ENCODE results near the gene POLR1H.

POLR1H gene

DNA sequence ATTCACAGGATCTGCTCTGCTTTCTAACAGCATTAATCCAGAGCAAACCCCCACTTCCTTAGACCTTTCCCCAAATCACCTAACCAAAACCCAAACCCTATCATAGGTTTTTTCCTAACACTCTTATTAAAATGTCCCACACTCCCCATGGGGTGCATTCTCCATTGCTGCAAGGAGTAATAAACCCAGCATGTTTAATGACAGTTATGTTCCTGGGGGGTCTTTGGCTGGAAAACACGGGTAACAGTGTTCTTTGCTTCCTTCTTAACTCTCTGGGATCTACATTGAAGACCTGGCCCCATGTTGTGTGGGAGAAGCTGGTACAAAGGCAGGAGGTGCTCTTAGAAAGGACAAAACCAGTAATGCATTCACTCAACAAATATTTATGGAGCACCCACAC, 35.8 kb downstream of the POLR1H start:
- DNase-seq = no peak
- Histone ChIP-seq H3K4me1 (no peaks in the 10 kb centered on the region), H3K36me3 (no peaks in the 10 kb centered on the region), H3K9me3 (no peaks in the 10 kb centered on the region), H3K27me3 (peaks cover 91% of the 10 kb centered on the region), H3K4me3 (ENCODE audit: low read depth, low read length) (no peak overlapping the region)
- TF ChIP-seq, protein P1, sequence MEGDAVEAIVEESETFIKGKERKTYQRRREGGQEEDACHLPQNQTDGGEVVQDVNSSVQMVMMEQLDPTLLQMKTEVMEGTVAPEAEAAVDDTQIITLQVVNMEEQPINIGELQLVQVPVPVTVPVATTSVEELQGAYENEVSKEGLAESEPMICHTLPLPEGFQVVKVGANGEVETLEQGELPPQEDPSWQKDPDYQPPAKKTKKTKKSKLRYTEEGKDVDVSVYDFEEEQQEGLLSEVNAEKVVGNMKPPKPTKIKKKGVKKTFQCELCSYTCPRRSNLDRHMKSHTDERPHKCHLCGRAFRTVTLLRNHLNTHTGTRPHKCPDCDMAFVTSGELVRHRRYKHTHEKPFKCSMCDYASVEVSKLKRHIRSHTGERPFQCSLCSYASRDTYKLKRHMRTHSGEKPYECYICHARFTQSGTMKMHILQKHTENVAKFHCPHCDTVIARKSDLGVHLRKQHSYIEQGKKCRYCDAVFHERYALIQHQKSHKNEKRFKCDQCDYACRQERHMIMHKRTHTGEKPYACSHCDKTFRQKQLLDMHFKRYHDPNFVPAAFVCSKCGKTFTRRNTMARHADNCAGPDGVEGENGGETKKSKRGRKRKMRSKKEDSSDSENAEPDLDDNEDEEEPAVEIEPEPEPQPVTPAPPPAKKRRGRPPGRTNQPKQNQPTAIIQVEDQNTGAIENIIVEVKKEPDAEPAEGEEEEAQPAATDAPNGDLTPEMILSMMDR (IDR thresholded peaks at IDR 0.05; ENCODE audit: low read depth, low read length) = no peak

DNA sequence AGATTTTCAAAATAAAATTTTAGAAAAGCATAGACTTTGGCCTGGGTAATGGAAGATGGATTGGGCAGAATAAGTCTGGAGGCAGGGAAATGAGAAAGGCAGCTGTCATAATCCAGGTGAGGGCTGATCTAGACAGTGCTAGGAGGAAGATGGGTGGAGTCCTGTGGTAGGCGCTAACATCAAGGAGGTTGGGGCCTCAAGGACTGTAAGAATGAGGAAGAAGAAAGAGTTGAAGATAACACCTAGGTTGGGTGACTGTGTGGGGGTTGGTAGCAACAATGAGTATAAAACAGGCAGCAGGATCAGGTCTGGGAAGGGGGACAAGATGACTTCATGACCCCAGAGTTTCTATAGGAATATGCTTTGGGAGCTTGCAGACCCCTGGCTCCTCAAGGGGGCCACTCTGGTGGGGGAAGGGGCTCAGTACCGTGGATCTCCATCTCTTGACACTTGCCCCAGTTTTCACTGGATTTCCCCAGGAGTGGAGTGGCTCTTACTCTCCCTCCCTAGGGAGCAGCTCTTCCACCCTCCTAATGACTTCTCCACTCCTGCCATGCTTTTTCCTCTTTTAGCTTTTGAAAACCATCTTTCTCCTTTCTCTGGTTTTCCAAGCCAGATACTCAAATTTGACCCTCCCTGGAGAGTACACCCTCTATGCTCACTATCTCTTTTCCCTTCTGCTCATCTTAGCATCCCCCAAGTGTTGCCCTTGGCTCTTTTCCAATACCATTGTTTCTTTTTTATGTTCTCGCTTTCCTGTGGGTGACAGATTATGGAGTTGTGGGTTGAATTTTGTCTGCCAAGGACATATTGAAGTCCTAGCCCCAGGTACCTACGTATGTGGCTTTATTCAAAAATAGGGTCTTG, 37.1 kb downstream of the POLR1H start:
- H3K27me3 ChIP-seq = peaks cover 83% of the 10 kb centered on the region

DNA sequence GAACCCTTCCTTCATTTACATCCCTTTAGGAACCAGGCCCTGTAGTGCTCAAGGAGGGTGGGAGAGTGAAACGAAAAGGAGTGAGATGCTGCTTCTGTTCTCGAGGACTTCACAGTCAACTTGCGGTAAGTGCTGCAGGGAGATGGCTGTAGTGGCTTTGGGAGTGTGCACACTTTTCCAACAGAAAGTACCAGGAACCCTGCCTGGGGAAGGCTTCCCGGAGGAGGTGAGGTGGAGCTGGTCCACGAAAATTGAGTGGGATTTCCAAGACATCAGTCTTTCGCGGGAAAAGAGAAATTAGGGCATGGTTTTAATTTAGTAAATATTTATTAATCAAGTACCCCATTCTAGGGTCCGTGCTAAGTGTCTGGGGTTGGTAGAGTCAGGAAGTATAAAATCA, 39.1 kb downstream of the POLR1H start:
- TF ChIP-seq, protein P1 (IDR thresholded peaks at IDR 0.05; ENCODE audit: low read depth, low read length) = no peak
- H3K9me3 ChIP-seq = no peaks in the 10 kb centered on the region
- peaks cover 82% of the 10 kb centered on the region for H3K27me3 ChIP-seq
- DNase-seq = no peak
- no peaks in the 10 kb centered on the region for H3K36me3 ChIP-seq
- no peak overlapping the region for H3K4me3 ChIP-seq (ENCODE audit: low read depth, low read length)
- peaks cover 4% of the 10 kb centered on the region; the same call in 1 of the 2 replicates for H3K4me1 ChIP-seq

More for the DNA sequence above, 37.1 kb downstream of the POLR1H start:
- no peaks in the 10 kb centered on the region for H3K4me1 ChIP-seq
- H3K36me3 ChIP-seq = no peaks in the 10 kb centered on the region
- TF ChIP-seq, protein P1 (IDR thresholded peaks at IDR 0.05; ENCODE audit: low read depth, low read length) = no peak
- no peaks in the 10 kb centered on the region for H3K9me3 ChIP-seq
- H3K4me3 ChIP-seq (ENCODE audit: low read depth, low read length) = no peak overlapping the region
- no peak for DNase-seq

DNA sequence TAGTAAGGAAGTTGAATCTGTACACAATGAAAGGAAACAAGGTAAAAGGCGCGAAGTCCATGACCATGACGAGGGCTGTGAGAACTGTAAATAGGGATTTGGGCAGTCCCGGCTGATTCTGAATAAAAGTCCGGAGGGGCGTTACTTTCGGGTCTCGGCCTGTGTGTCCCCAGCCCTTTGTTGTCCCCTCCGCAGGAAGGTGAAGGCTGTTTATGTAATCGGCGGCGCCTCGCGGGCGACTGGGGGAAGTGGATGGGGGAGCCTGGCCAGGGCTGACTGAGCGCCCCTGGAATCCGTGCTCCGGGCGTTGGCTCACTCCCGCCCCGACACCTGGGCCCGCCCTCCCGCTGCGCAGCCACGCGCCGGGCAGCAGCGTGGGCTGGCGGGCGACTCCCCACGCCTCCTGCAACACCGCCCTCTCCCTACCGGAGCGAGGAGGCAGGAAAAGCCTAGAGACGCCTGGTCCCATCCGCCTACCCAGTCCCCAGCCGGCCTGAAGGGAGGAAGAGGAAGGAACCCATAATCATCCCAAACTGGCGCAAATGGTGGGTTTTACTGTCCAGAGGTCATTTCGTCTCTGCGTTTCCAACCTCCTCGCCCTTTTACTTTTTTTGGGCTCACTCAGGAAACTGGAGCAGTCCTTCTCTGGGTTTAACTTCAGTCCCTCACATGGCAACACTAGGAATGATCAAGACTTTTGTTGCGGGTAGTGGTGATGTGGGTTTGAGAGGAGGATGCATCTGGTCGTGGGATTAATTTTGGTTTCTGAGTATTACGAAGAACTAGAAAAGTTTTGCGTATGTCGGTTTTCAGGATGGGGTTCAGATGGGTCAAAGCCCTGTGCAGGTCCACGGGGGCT, 39.7 kb downstream of the POLR1H start:
- TF ChIP-seq, protein P1 (IDR thresholded peaks at IDR 0.05; ENCODE audit: low read depth, low read length) = no peak
- H3K4me3 ChIP-seq (ENCODE audit: low read depth, low read length) = no peak overlapping the region
- DNase-seq = no peak
- H3K36me3 ChIP-seq = no peaks in the 10 kb centered on the region
- H3K9me3 ChIP-seq = no peaks in the 10 kb centered on the region
- peaks cover 79% of the 10 kb centered on the region for H3K27me3 ChIP-seq
- H3K4me1 ChIP-seq = peaks cover 4% of the 10 kb centered on the region; the same call in 1 of the 2 replicates

DNA sequence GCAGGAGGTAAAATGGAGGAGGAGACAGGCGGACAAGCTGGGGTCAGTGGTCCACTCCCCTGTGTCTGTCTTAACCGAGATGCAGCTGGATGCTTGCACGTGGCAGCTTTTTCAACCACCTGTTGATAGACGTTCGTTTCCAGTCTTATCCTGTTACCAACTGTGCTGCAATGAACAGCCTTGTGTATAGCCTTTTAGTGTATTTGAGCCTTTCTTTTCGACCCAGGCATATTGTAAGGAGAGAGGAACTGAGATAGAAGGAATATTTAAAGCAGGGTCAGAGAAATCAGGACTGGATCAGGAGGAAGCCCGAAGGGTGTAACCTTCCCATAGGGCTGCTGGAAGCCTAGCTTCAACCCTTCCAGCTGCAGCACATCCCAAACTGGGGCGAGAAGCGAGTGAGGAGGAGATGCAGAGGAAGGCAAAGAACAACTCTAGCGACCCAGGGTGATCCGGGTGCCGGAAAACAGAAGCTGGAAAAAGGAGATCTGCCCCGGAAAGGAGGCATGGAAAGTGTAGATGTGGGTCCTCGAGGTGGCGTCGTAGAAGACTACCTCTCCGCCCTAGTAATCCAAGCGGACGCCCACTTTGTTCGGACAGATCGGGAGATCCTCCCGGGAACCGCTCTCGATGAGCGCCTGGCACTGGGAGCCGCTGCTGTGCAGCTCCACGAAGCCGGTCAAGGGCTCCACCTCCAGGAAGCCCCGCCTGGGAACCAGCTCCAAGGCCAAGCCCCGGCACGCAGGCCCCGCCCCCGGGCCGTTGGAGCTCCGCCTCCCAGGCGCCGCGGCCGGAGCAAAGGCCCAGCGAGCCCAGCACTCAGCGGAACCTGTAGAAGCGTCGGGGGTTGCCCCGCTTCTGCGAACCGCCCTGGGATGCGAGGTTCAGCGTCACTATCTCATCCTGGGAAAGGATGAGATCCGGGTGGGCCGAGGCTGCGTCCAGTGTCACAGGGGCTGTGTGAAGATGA, 40.7 kb downstream of the POLR1H start:
- Histone ChIP-seq H3K4me3 (ENCODE audit: low read depth, low read length) (peak overlapping the region; percentile 42), H3K4me1 (peaks cover 4% of the 10 kb centered on the region; the same call in 1 of the 2 replicates), H3K9me3 (no peaks in the 10 kb centered on the region), H3K27me3 (peaks cover 77% of the 10 kb centered on the region), H3K36me3 (no peaks in the 10 kb centered on the region)
- peak; percentile 89 for DNase-seq
- TF ChIP-seq, protein P1 (IDR thresholded peaks at IDR 0.05; ENCODE audit: low read depth, low read length) = no peak

All from BE2C (cell line).